OCI-LY1 (cell line): ENCODE data around the gene EXO1.

Experiments
- H2AFZ ChIP-seq: fragments of 200-600 bp; sonication (generic), shearing (Covaris generic); 2 replicates; pipeline ENCODE4 v1.6.0; 2014; ENCODE audit warnings: antibody characterized with exemption, mild to moderate bottlenecking, low read length
- H3F3A ChIP-seq: fragments of 200-600 bp; sonication (generic), shearing (Covaris generic); 2 replicates; pipeline ENCODE4 v1.6.0; 2014; ENCODE audit warnings: mild to moderate bottlenecking, antibody characterized with exemption, low read length, moderate library complexity; ENCODE audit not compliant: insufficient read depth
- H3K27ac ChIP-seq: fragments of 200-600 bp; sonication (generic); 2 replicates; pipeline ENCODE4 v1.5.1; 2014; ENCODE audit warnings: low read length, mixed run types, mild to moderate bottlenecking, low read depth; ENCODE audit not compliant: poor library complexity, severe bottlenecking
- H3K27me3 ChIP-seq: fragments of 200-600 bp; sonication (generic); 2 replicates; pipeline ENCODE4 v1.6.0; 2014; ENCODE audit warnings: antibody characterized with exemption, mild to moderate bottlenecking, low read length, moderate library complexity; ENCODE audit not compliant: insufficient read depth
- H3K36me3 ChIP-seq: fragments of 200-600 bp; sonication (generic); 2 replicates; pipeline ENCODE4 v1.6.1; 2014; ENCODE audit warnings: mild to moderate bottlenecking, antibody characterized with exemption, low read length, moderate library complexity, mixed read lengths; ENCODE audit not compliant: insufficient read depth
- H3K4me1 ChIP-seq: fragments of 200-600 bp; sonication (generic); 2 replicates; pipeline ENCODE4 v1.5.1; 2014; ENCODE audit warnings: mild to moderate bottlenecking, low read length, moderate library complexity; ENCODE audit not compliant: insufficient read depth, severe bottlenecking
- H3K4me2 ChIP-seq: fragments of 200-600 bp; sonication (generic), shearing (Covaris generic); 2 replicates; pipeline ENCODE4 v1.6.1; 2014; ENCODE audit warnings: low read length
- H3K4me3 ChIP-seq: fragments of 200-600 bp; sonication (generic); 2 replicates; pipeline ENCODE4 v1.5.1; 2014; ENCODE audit warnings: low read length, low read depth, mild to moderate bottlenecking, mixed read lengths; ENCODE audit not compliant: poor library complexity, severe bottlenecking
- H3K79me2 ChIP-seq: fragments of 200-600 bp; shearing (Covaris generic); 2 replicates; pipeline ENCODE4 v1.6.1; 2016; ENCODE audit warnings: mixed run types, low read length, mixed read lengths; ENCODE audit not compliant: insufficient read depth
- H3K9ac ChIP-seq: fragments of 200-600 bp; sonication (generic), shearing (Covaris generic); 2 replicates; pipeline ENCODE4 v1.6.1; 2014; ENCODE audit warnings: mild to moderate bottlenecking, low read length, mixed read lengths
- H3K9me2 ChIP-seq: fragments of 200-600 bp; sonication (generic), shearing (Covaris generic); 2 replicates; pipeline ENCODE4 v1.6.1; 2014; ENCODE audit warnings: low read depth, mild to moderate bottlenecking, low read length, mixed read lengths
- H3K9me3 ChIP-seq: fragments of 200-600 bp; shearing (Covaris generic); 2 replicates; pipeline ENCODE4 v1.6.1; 2014; ENCODE audit warnings: low read length, mixed read lengths
- H4K20me1 ChIP-seq: fragments of 200-600 bp; sonication (generic), shearing (Covaris generic); 2 replicates; pipeline ENCODE4 v1.6.0; 2016; ENCODE audit warnings: mild to moderate bottlenecking, low read length; ENCODE audit not compliant: insufficient read depth
- EZH2 ChIP-seq: fragments of 200-600 bp; sonication (generic), shearing (Covaris generic); IDR thresholded peaks from 2 replicates; pipeline ENCODE4 v1.8.0; 2017; ENCODE audit warnings: borderline replicate concordance, mixed run types, mild to moderate bottlenecking, antibody characterized with exemption, low read length, moderate library complexity, mixed read lengths
- TF ChIP-seq, protein P1 (sequence below): fragments of 200-600 bp; sonication (generic), shearing (Covaris generic); IDR thresholded peaks from 2 replicates; pipeline ENCODE4 v1.5.1; 2017; ENCODE audit warnings: mild to moderate bottlenecking, antibody characterized with exemption, low read length, moderate library complexity, mixed read lengths

The EXO1 gene

DNA sequence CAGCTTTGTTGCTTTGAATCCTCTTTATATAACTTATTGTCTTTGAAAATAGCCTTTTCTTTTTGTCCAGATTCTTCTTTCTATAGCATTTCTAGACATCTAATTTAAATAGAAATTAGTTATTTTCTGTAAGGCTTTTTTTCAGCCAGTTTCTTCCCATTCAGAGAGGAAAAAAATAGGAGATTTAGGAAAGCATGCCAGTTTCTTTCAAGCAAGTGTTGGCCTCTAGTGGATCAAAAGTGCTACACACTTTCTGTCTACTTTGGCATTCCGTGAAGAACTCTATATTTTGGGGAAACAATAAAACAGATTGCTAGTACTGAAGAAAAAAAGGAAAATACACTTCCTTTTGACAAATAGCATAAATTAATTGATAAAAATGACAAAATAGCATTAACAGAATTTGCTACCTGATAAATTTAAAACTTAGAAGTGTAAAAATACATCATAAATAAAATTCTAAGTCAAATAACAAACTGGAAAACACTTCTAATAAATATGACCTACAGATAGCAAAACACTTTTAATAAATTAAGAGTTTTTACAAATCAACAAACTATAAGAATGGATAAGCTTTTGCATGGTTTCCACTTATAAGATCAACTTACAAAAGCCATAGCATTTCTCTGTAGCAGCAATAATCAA is 13.1 kb upstream of the EXO1 start:
- no peaks in the 10 kb centered on the region for H3K9me2 ChIP-seq
- no peak overlapping the region for H2AFZ ChIP-seq
- no peaks in the 10 kb centered on the region for H3K36me3 ChIP-seq
- H3K9ac ChIP-seq = no peak overlapping the region
- H3F3A ChIP-seq = no peaks in the 10 kb centered on the region
- no peaks in the 10 kb centered on the region for H3K9me3 ChIP-seq
- no peaks in the 10 kb centered on the region for H3K4me1 ChIP-seq
- no peaks in the 10 kb centered on the region for H3K27me3 ChIP-seq
- H3K4me2 ChIP-seq = no peak overlapping the region
- H4K20me1 ChIP-seq = no peaks in the 10 kb centered on the region
- no peak overlapping the region for H3K27ac ChIP-seq
- H3K79me2 ChIP-seq = no peaks in the 10 kb centered on the region
- TF ChIP-seq EZH2 = no peak
- TF ChIP-seq, protein P1, sequence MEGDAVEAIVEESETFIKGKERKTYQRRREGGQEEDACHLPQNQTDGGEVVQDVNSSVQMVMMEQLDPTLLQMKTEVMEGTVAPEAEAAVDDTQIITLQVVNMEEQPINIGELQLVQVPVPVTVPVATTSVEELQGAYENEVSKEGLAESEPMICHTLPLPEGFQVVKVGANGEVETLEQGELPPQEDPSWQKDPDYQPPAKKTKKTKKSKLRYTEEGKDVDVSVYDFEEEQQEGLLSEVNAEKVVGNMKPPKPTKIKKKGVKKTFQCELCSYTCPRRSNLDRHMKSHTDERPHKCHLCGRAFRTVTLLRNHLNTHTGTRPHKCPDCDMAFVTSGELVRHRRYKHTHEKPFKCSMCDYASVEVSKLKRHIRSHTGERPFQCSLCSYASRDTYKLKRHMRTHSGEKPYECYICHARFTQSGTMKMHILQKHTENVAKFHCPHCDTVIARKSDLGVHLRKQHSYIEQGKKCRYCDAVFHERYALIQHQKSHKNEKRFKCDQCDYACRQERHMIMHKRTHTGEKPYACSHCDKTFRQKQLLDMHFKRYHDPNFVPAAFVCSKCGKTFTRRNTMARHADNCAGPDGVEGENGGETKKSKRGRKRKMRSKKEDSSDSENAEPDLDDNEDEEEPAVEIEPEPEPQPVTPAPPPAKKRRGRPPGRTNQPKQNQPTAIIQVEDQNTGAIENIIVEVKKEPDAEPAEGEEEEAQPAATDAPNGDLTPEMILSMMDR = peak; percentile 42
- H3K4me3 ChIP-seq = no peak overlapping the region

- Histone ChIP-seq H4K20me1 (no peaks in the 10 kb centered on the region), H3K36me3 (no peaks in the 10 kb centered on the region), H3K4me3 (no peak overlapping the region), H3K4me2 (no peak overlapping the region), H3K9ac (no peak overlapping the region), H3F3A (no peaks in the 10 kb centered on the region), H3K9me3 (no peaks in the 10 kb centered on the region), H3K27me3 (no peaks in the 10 kb centered on the region), H3K4me1 (no peaks in the 10 kb centered on the region), H2AFZ (no peak overlapping the region), H3K27ac (no peak overlapping the region), H3K79me2 (no peaks in the 10 kb centered on the region), H3K9me2 (no peaks in the 10 kb centered on the region)
- TF ChIP-seq, protein P1 = no peak
- no peak for TF ChIP-seq EZH2
Observed at GRCh38 chr1:241836941-241837340, 11.1 kb upstream of the EXO1 start.

DNA sequence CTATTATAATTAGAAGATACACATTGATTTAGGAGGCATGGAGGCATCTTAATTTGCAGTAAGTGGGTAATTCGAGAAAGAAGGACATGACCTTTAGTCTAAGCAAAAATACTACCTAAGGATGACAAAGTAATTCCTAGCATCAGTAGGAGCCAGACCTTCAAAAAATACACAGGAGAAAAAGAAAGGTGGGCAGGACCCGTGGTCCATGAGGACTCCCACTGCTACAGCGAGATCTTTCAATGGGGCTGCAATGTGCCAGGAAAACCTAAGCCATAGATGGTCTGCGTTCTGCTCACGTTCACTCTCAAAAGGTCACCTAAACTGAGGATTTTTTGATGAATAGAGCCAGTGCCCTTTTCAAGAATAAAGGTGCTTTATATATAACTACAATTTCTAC is 10.6 kb upstream of the EXO1 start:
- H3K27me3 ChIP-seq = no peaks in the 10 kb centered on the region
- no peak overlapping the region for H3K9ac ChIP-seq
- no peaks in the 10 kb centered on the region for H3K4me1 ChIP-seq
- H3K9me3 ChIP-seq = no peaks in the 10 kb centered on the region
- no peaks in the 10 kb centered on the region for H3F3A ChIP-seq
- H3K27ac ChIP-seq = no peak overlapping the region
- H4K20me1 ChIP-seq = no peaks in the 10 kb centered on the region
- no peaks in the 10 kb centered on the region for H3K36me3 ChIP-seq
- no peaks in the 10 kb centered on the region for H3K9me2 ChIP-seq
- no peak overlapping the region for H2AFZ ChIP-seq
- TF ChIP-seq, protein P1 = no peak
- TF ChIP-seq EZH2 = no peak
- no peaks in the 10 kb centered on the region for H3K79me2 ChIP-seq
- no peak overlapping the region for H3K4me3 ChIP-seq
- no peak overlapping the region for H3K4me2 ChIP-seq
